ENCODE measurements around the gene EYA2.
"Not testable (repeated sequence)": the region's sequence is repeated elsewhere in the genome, so short reads cannot be mapped to it uniquely, and the experiment has no call there.

EYA2 gene

DNA sequence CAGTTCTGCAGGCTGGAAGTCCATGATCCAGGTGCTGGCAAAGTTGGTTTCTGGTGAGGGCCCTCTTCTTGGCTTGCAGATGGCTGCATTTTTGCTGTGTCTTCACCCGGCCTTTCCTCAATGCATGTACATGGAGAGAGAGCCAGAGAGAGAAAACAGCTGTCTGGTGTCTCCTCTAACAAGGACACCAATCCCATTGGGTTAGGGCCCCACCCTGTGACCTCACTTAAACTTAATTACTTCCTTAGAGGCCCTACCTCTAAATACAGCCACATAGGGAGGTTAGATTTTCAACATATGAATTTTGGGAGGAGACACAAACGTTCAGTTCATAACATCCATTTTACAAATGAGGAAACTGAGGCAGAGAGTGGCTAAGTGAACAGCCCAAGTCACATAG, 259.4 kb downstream of the EYA2 start:
- no peak for DNase-seq

DNA sequence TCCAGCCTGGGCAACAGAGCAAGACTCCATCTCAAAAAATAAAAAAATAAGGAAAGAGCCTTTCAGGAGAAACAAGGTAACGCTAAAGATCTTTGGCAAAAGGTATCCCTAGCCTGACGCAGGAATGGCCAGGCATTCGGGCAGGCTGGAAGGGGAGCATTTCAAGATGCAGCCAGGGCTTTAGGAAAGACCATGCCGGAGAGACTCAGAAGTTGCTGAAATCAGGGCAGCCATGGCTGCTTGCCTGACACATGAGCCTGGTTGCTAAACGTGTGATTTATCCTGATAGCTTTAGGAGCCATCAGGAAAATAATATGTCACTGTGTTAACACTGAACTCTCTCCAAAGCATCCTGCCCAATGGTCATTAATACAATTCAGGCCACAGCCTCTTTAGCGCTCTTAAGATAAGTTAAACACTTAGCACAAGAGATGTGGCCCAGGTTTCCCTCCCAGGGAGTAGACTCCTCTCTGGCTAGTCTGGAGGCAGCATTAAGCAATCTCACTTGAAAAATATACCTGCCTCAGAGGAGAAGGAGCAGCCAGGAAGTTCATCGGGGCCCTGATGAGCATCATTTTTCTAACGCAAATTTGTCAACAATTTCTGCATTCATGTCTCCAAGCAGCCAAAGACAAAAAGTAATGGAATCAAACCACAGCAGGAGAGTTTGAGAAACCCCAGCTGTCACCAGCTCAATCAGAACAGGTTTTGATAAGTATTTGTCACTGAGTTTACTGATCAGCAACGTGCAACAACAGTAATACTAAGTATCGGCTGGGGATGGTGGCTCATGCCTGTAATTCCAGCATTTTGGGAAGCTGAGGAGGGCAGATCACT, 261.9 kb downstream of the EYA2 start:
- no peak for DNase-seq

DNA sequence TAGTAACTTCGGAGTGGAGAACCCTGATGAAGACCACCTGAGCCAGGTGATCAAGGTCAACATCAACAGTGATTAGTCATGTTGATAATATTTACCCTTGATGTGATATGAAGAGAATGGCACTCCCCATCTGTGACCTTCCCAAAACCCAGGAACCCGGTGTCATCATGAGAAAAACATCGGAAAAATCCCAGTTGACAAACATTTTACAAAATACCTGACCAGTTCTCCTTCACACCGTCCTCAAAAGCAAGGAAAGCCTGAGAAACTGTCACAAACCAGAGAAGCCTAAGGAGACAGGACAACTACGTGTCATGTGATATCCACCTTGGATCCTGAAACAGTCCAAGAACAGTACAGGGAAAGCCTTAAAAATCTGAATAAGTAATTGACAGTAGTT, 264.5 kb downstream of the EYA2 start:
- no peak for DNase-seq

DNA sequence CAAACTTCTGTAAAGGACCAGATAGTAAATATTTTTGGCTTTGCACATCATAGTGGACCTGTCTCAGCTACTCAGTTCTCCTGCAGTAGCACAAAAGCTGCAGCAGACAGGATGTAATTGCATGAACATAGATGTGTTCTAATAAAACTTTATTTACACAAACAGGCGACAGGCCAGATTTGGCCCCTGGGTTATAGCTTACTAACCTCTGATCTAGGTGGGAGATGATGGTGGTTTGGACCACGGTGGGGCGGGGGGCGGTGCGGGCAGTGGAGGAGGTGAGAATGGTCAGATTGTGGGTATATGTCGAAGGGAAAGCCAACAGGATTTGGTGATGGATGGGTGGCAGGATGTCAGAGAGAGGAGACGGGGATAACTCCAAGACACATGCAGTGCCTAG, 265.6 kb downstream of the EYA2 start:
- no peak for DNase-seq

DNA sequence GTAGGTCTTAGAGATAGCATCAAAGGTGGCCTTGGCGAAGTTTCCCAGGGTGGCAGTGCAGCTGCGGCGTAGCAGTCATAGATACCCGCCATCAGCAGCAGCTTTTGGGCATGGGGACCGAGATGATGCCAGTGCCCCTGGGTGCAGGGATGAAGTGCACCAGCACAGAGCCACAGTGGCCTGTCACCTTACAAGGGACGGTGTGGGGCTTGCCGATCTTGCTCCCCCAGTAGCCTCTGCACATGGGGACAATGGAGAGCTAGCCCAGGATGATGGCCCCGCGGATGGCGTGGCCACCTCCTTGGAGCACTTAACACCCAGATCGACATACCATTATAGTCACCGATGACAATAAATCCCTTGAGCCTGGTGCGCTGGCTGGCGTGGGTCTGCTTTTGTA, 266.3 kb downstream of the EYA2 start:
- no peak for DNase-seq

DNA sequence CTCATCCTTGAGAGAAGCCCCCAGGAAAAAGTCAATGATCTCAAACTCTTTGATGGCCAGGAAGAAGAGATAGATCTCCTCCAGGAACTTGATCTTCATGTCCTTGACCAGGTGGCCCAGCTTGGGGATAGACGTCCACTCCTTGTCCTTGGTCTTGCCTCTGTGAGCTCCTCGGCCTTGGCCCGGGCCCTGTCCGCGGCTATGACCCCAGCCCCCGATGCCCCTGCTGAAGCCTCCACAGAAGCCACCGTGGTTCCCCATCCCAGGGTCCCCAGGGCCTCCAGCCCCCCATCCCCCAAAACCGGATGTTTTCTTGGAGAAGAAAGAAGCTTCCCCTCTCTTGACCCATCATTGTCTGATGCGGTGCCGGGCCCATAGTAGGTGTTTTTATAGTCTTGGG, 266.8 kb downstream of the EYA2 start:
- DNase-seq = no peak

DNA sequence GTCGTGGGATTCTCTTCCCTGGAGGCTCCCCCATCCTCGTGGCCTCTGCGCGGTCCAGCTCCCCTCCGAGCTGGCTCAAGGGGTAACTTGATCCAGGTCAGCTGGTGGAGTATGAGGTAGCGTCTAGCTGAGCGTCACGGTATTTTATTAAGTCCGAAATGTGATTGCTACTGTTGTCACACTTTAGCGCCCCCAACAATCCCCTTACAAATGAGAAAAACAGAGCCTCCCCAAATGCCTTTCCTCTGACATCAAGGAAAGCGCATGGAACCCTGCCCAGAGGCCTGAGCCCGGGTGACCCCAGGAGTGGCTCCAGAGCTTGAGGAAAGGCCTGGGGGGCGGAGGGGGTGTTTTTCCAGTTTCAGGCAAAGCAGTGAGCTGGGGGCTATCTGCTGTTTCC, 269.5 kb downstream of the EYA2 start:
- DNase-seq = no peak

DNA sequence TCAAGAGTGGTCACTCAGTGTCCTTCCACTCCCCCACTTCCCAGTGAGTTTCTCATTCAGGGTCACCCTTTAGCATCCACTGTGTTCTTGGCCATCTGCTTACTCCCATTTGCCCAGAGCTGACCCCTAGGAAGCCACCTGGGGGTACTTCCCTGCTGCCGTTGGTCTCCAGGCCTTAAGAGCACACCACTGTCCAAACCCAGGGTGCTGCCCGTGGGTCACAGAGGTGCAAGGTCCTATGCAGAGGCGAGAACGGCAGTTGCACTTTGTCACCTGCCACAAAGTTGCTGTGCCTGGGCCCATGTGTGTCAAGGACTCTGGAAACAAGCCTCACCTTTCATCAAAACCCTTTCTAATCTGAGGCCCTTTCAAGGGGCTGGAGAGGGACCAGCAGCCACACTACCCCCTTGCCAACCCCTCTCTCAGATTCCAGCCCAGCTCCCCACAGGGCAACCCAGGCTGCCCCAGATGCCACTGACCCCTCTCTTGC, 270.8 kb downstream of the EYA2 start:
- no peak for DNase-seq

DNA sequence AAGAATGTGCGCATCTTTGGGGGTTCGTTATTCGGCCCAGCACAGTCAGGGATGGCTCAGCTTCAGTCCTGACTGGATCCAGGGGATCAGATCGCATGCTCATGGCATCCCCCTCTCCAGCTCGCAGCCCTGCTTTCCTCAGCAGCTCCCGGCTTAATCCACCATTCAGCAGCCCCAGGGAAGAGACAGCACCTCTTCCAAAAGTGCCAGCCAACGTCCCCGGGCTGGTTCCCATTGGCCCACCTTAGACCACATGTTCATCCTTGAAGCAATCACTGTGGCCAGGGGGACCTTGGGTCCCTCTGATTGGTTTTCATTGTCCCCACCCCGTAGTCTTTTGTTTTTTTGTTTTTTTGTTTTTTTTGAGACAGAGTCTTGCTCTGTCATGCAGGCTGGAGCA, 273.2 kb downstream of the EYA2 start:
- no peak for DNase-seq

DNA sequence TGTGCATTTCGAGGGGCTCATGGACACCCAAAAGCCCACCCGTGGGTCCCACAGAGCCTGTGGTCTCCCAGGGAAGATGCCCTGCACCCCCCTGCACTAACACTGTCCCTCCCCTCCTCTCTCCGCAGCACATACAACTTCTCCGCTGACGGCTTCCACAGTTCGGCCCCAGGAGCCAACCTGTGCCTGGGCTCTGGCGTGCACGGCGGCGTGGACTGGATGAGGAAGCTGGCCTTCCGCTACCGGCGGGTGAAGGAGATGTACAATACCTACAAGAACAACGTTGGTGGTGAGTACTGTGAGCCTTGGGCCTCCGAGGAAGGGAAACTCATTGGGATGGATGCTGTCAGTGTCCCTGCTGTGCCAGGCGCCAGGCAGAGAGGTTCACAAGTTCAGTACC, 277.9 kb downstream of the EYA2 start:
- no peak for DNase-seq

DNA sequence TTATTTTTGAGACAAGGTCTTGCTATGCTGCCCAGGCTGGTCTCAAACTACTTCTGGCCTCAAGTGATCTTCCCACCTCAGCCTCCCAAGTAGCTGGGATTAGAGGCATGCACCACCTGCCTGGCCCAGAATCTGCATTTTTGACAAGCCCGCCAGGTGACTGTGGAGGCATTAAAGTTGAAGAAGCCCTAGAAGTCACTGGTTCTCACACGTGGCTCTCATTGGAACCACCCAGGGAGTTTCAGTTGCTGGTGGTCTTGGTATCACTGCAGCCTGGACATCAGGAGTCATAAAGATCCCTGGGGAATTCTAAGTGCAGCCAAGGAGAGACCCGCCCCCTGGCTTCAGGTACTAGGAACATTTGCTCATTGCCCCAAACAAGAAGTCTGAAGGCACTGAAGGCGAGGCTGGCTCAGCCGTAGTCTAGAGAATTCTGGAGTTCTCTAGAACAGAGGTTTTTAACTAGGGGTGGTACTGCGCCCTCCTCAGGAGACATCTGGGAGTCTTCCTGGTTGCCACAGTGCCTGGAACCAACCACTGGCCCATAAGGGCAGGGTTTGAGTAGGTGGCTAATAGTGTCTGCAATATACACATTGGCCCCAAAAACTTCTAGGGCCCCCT, 279.1 kb downstream of the EYA2 start:
- no peak for DNase-seq

DNA sequence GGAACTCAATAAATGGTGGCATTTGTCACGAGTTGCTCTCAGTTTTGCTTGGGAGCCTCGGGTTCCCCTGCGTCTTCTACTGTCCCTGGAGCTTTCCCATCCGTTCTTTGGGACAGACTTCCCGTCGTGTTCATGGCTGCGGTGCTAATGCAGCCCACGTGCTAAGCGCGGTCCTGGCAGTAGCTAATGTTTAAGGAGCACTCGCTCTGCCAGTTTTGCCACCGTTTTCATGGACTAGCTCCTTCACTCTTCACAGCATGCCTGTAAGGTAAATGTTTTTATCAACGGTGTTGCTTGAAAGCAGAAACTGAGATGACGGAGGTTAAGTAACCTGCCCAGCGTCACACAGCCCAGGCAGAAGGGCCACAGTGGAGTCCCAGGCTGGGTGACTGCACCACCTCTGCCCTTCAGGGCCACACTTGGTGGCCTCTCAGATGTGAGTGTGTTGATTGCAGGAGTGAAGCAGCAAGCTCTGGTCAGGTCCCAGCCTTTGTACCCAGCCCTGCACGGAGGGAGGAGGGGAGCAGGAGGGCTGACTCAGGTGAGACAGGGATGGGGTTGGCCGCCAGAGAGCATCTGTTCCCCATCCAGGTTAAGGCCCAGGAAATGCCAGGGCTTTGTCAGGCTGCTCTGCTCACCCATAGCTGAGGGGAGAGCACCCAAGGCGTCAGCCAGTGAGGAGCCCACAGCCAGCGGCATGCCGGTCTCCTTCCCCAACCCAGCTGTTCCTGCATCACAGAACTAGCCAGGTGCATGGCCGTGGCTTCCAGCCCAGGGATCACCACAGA, 280.0 kb downstream of the EYA2 start:
- DNase-seq = no peak

DNA sequence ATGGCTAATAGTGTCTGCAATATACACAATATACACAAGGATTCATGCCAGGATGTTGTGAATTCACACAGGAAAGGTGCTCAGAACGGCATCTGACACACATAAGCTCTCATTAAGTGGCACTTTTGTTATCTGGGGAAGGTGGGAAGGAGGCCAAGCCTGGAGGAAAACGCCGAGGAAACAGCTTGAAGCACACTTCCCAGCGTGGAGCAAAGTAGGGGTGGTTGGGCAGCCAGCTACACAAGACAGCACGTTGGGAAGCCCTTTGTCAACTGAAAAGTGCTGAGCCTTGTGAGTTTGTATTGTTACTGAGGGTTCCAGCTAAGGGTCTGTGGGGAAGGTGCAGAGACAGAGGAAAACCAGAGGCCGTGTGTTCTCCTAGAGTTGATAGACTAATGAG, 280.9 kb downstream of the EYA2 start:
- DNase-seq = no peak

DNA sequence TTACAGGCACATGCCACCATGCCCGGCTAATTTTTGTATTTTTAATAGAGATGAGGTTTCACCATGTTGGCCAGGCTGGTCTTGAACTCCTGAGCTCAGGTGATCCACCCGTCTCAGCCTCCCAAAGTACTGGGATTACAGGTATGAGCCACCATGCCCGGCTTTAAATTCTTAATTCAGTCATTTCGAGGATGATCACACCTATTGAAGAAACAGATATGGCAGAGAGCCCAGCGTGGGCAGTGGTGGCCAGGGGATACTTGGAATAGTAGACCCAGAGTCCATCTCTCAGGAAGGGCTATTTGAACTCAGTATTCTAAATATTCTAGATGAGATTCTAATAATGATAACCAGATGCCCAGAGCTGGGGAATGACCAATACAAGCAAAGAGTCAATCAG, 281.6 kb downstream of the EYA2 start:
- not testable (repeated sequence) for DNase-seq

DNA sequence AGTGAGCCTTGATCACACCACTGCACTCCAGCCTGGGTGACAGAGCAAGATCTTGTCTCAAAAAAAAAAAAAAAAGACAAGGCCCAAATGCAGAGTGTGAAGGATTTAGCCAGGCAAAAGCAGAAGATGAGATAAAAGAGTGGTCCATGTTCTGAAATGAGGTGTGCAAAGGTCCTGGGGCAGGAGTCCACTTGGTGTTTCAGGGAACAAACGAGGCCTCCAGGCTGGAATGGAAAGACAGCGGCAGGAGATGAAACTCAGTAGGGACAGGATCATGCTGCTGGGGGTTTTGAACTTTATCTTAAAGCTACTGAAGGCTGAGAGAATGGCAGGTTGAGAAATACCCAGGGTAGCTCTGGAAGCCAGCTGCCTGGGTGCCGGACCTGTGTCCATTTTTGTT, 283.6 kb downstream of the EYA2 start:
- DNase-seq = no peak

DNA sequence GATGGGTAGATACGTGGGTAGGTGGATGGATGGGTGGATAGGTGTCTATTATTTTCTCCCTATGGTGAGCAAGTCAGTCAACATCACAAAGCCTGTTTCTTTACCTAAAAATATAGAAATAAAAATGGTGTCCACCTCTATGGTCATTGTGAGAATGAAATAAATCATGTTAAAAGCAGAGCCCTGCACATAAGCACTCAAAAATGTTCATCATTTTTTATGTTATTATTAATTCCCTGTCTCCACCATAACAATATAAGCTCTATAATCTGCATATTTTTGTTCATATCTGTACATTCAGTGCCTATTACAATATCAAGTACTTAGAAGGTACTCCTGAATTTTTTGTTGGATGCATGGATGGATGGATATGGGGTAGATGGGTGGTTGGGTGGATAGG, 284.2 kb downstream of the EYA2 start:
- no peak for DNase-seq

DNA sequence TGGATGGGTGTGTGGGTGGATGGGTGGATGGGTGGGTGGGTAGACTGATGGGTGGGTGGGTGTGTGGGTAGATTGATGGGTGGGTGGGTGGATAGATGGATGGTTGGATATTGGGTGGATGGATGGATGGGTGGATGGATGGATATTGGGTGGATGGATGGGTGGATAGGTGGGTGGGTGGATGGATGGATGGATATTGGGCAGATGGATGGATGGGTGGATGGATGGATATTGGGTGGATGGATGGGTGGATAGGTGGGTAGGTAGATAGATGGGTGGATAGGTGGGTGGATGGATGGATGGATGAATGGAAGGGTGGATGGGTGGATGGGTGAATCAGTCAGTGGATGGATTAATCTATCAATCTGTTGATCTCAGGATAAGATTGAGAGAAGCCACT, 284.6 kb downstream of the EYA2 start:
- no peak for DNase-seq

DNA sequence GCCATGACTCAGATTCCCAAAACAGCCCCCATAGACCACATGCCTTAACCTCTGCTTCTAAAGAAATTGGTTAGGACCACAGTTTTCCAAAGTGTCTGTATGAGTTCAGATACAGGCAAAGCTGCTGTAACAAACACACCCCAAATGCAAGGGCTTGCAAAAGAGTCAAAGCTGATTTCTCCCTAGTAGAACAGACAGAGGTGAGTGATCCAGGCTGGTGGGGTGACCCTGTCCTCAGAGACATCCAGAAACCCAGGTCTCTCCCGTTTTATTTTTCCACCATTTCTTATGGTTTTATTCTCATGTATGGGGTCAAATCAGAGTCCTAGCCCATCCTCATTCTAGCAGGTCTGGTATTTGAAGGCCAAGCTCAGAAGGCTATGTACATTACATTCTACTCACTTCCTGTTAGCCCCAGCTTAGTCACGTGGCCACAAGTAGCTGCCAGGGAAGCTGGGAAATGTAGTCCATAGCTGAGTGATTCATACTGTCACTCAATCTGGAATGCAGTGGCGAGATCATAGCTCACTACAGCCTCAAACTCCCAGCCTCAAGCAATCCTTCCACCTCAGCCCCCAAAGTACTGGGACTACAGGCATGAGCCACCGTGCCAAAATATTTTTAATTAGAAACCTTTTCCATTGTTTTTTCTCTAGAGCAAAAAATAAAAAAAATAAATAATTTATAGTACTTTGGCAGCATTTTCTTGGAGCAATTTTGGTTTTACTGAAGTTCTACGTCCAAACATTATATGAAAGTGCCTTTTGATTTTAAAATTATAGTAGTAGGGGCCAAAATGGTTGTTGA, 286.6 kb downstream of the EYA2 start:
- no peak for DNase-seq

DNA sequence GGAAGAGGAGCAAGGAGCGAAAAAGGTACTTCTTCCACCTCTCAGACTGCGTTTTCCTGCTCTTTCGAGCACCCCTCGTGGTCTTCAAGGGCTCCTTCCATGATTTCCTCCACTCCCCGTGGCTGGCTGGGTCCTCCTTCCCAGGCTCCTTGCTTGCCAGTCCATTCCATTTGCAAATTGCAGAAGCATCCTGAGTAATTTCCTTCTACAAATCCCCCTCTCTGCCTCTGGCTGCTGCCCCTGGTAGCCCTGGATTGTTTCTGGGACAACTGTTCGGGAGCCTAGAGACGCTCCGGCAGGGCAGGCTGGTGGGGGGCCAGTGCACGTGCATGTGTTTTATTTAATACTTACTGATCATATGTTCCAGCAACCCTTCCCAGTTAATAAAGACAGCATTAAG, 288.7 kb downstream of the EYA2 start:
- DNase-seq = no peak

DNA sequence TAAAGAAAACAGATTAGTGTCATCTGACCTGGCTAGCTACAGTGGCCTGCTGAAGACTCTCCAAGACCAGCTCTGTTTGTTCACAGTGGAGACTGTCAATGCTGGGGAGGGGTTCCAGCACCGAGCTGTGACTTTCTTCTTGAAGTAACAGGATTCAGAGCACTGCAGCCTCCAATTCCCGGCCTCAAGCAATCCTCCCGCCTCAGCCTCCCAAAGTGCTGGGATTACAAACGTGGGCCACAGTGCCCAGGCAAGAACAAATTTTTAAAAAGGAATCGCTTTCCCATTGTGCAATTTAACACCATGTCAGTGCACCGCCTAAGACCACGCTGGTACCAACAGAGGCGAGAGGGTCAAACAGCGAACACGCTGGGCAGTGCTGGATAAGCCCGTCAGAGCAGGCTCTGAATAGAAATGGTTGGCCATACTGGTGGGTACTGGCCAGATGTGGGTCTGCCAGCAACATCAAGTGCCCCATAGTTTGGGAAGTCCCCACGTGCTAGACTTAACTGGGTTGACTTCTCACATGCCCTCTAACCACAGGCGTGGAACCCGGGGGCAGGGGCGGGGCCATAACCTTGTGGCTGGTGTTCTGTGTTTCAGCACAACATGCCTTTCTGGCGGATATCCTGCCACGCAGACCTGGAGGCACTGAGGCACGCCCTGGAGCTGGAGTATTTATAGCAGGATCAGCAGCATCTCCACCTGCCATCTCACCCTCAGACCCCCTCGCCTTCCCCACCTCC, 293.0 kb downstream of the EYA2 start:
- no peak for DNase-seq

DNA sequence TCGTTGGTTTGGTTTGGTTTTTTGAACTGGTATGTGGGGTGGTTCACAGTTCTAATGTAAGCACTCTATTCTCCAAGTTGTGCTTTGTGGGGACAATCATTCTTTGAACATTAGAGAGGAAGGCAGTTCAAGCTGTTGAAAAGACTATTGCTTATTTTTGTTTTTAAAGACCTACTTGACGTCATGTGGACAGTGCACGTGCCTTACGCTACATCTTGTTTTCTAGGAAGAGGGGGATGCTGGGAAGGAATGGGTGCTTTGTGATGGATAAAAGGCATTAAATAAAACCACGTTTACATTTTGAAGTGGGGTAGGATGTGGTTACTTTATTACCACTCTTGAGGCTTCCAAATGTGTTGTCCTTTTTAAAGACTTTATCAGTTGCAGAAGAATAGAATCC, 293.9 kb downstream of the EYA2 start:
- DNase-seq = no peak

DNA sequence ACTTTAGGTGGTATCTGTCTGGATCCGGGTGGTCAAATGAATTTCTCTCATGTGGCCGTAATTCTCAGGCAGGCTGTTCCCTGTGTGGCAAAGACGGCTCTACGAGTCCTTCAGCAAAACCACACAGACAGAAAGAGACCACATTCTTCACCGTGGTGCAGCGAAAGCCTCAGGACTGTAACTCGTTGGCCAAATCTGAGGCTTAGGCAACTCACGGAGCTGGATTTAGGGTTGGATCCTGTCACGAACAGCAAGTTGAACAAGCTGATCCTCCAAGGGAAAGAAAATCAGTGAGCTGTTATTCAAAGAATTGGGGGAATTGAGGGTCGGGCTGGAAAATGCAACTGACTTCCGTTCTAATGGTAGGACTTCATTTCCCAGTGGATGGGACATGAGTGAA, 294.4 kb downstream of the EYA2 start:
- DNase-seq = no peak

All from GDM1 (cell line).